Testis (tissue), 3 donors: ENCODE results near the gene TMCO1. TPM values are rescaled to one million over a fixed set of nuclear protein-coding genes. Genes with fewer than 3 reads are reported as not detected.
"Not testable (repeated sequence)": the region's sequence is repeated elsewhere in the genome, so short reads cannot be mapped to it uniquely, and the experiment has no call there.

Experiments
- DNase-seq: peaks from one replicate; pipeline ENCODE4 v3.0.0-alpha.2; 2019
- H3K27ac ChIP-seq, 2 donors: fragments of 200-600 bp; sonication (generic); one replicate each; pipeline ENCODE4 v1.5.1; 2019
- H3K27me3 ChIP-seq: fragments of 200-600 bp; sonication (generic); one replicate; pipeline ENCODE4 v1.5.1; 2019
- H3K36me3 ChIP-seq: fragments of 200-600 bp; sonication (generic); one replicate; pipeline ENCODE4 v1.5.1; 2017; ENCODE audit warnings: low read depth; ENCODE audit errors: missing control alignments
- H3K4me1 ChIP-seq: fragments of 200-600 bp; sonication (generic); one replicate; pipeline ENCODE4 v1.5.1; 2019
- H3K4me3 ChIP-seq, 2 donors: fragments of 200-600 bp; sonication (generic); one replicate each; pipeline ENCODE4 v1.5.1; 2017 to 2019
- H3K9me3 ChIP-seq: fragments of 200-600 bp; sonication (generic); one replicate; pipeline ENCODE4 v1.5.1; 2017
- POLR2A ChIP-seq: fragments of 450-650 bp; IDR thresholded peaks from one replicate; pipeline ENCODE4 v1.6.1; 2017; ENCODE audit warnings: antibody characterized with exemption, mild to moderate bottlenecking, moderate library complexity
- WGBS, 2 donors: methylation state at CpG; one replicate each; pipeline ENCODE4 v1.1.5; 2018; 5-methylcytosine and 5-hydroxymethylcytosine counted together
- intact Hi-C: fragments of 100-400 bp; cut with DNase I; formaldehyde crosslinking; loops from one replicate; pipeline ENCODE4 v1.15.1; 2023; ENCODE audit warnings: low total_unique reads
- polyA plus RNA-seq: library from polyadenylated mRNA; stranded (reverse); fragments of 350-450 nt; fragmentation: Illumina TruSeq; extraction: RNeasy Lipid Tissue Mini Kit (QIAGEN cat#74804); gene quantifications from one replicate; pipeline ENCODE4 v1.2.3, GENCODE V29; 2014; ENCODE audit warnings: low read depth, low replicate concordance; ENCODE audit not compliant: insufficient read depth
- total RNA-seq, 2 donors: library from RNA; depleted of rRNA; stranded (reverse); fragments of >200 nt; gene quantifications; one replicate each; pipeline ENCODE4 v1.2.3, GENCODE V29; 2016
- TF ChIP-seq, protein P1 (sequence below), 3 experiments: fragments of 450-650 bp in 2 of 3; fragments of 200-600 bp in 1 of 3; sonication (generic) in 1 of 3; IDR thresholded peaks; one replicate each; pipeline ENCODE4 v1.5.1; 2016 to 2019; ENCODE audit warnings: antibody characterized with exemption in 3 of 3, mild to moderate bottlenecking in 2 of 3, moderate library complexity in 1 of 3

Gene TMCO1
- total and polyA plus RNA-seq, 3 donors from 2014 or later = 97.5 to 195 (median 114) TPM

DNA sequence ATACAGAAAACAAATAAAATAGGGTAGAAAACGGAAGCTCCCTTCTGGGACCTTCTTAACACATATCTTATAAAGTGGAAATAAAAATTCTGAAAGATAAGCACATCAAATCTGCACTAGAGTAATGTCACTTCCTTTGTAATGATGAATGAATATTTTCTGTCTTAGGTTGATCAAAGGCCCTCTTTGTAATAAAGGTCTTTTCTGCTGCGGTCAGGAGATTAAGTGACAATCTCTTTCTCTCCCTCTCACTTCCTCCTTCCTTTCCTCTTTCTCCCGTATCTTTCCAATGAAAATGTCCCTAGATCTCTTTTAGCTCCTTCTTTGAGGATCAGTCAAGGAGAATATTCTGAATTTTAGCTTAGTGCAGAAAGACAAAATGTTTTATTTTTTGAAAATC, 33.8 kb downstream of the TMCO1 start:
- Histone ChIP-seq H3K27ac (no peak overlapping the region), H3K9me3 (no peaks in the 10 kb centered on the region), H3K4me1 (no peaks in the 10 kb centered on the region), H3K27me3 (no peaks in the 10 kb centered on the region), H3K4me3 (no peak overlapping the region), H3K36me3 (no peaks in the 10 kb centered on the region)
- DNase-seq = no peak
- TF ChIP-seq, protein P1, sequence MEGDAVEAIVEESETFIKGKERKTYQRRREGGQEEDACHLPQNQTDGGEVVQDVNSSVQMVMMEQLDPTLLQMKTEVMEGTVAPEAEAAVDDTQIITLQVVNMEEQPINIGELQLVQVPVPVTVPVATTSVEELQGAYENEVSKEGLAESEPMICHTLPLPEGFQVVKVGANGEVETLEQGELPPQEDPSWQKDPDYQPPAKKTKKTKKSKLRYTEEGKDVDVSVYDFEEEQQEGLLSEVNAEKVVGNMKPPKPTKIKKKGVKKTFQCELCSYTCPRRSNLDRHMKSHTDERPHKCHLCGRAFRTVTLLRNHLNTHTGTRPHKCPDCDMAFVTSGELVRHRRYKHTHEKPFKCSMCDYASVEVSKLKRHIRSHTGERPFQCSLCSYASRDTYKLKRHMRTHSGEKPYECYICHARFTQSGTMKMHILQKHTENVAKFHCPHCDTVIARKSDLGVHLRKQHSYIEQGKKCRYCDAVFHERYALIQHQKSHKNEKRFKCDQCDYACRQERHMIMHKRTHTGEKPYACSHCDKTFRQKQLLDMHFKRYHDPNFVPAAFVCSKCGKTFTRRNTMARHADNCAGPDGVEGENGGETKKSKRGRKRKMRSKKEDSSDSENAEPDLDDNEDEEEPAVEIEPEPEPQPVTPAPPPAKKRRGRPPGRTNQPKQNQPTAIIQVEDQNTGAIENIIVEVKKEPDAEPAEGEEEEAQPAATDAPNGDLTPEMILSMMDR (IDR thresholded peaks at IDR 0.05) = no peak
- TF ChIP-seq POLR2A = no peak
- WGBS, 2 donors = 73 to 82% methylated on average over 3 of the region's 3 CpGs
- intact Hi-C loops = no loop called here

DNA sequence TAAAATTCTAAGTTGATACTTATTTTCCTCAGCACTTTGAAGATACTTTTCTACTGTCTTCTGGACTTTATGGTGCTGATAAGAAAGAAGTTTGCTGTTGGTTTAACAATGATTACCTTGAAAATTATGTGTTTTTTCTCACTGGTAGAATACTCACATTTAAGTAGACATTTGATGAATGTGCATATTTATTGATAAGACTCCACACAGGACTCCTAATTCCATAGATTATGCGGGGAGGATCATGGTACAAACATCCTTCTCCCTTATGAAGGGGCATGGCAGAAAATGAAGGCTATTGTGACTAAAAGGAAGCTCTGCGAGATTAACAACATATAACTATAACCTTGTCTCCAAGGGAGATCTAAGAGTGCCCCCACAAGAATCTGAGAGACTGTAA, 41.8 kb downstream of the TMCO1 start:
- intact Hi-C loops = no loop called here
- H3K4me1 ChIP-seq = no peaks in the 10 kb centered on the region

DNA sequence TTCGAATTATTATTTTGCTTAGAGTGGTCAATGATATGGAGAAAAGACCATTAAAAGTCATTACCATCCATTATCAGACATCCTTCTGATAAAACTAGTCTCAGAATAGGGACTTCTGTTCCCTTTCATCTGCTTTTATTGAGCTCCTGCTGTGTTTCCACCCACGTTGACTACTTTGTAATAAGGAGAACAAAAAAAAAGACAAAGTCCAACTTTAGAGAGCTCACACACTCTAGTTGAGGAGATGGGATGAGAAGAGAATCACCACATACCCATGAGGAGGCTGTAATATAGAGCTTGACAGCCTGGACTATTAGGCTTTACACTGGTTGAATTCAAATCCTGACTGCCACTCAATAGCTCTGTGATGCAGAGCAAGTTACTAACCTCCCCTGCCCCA, 42.5 kb downstream of the TMCO1 start:
- 91 to 92% methylated on average over 2 of the region's 2 CpGs for WGBS, 2 donors
- Histone ChIP-seq H3K27me3 (no peaks in the 10 kb centered on the region), H3K4me3 (no peak overlapping the region), H3K27ac (no peak overlapping the region), H3K4me1 (no peaks in the 10 kb centered on the region), H3K9me3 (no peaks in the 10 kb centered on the region), H3K36me3 (no peaks in the 10 kb centered on the region)
- no peak for DNase-seq
- intact Hi-C loops = no loop called here
- no peak for TF ChIP-seq POLR2A
- TF ChIP-seq, protein P1 (IDR thresholded peaks at IDR 0.05) = no peak

More for the DNA sequence above, 41.8 kb downstream of the TMCO1 start:
- Histone ChIP-seq H3K27me3 (no peaks in the 10 kb centered on the region), H3K36me3 (no peaks in the 10 kb centered on the region), H3K9me3 (no peaks in the 10 kb centered on the region), H3K27ac (no peak overlapping the region), H3K4me3 (no peak overlapping the region)
- 86 to 90% methylated on average over 2 of the region's 2 CpGs for WGBS, 2 donors
- TF ChIP-seq, protein P1 (IDR thresholded peaks at IDR 0.05) = no peak
- no peak for TF ChIP-seq POLR2A
- no peak for DNase-seq

DNA sequence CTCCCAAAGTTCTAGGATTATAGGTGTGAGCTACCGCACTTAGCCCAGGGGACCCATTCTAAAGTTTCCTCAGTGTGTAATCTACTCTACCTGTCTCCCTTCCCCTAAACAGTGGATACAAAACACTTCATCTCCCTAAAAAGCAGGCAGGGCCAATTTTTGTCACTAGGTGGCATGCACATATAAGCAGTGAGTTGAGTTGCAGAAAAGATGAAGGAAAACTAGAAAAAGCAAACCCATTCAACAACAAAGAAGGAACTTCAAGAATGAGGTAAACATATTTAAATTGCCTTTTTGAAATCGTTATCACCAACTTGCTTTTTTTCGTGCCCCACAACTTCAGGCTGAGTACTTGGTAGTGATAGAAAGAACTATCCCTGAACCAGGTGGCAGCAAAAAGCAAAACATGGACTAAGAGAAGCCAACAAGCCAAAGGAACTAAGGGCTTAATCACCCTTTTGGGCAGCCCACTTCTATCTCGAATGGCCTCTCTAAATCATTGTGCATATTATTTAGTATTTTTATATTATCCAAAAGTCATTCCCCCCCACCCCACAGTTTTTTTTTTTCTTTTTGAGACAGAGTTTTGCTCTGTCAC, 50.7 kb downstream of the TMCO1 start:
- DNase-seq = peak; percentile 78
- intact Hi-C loops = no loop called here
- TF ChIP-seq POLR2A = no peak
- TF ChIP-seq, protein P1 (IDR thresholded peaks at IDR 0.05) = peak; percentile 47 to 57 (median 53)
- no peak overlapping the region for H3K27ac ChIP-seq
- H3K27me3 ChIP-seq = no peaks in the 10 kb centered on the region
- no peaks in the 10 kb centered on the region for H3K9me3 ChIP-seq
- no peak overlapping the region for H3K4me3 ChIP-seq
- peaks cover 4% of the 10 kb centered on the region for H3K4me1 ChIP-seq
- H3K36me3 ChIP-seq = no peaks in the 10 kb centered on the region
- 44 to 50% methylated on average over 4 of the region's 4 CpGs for WGBS, 2 donors

DNA sequence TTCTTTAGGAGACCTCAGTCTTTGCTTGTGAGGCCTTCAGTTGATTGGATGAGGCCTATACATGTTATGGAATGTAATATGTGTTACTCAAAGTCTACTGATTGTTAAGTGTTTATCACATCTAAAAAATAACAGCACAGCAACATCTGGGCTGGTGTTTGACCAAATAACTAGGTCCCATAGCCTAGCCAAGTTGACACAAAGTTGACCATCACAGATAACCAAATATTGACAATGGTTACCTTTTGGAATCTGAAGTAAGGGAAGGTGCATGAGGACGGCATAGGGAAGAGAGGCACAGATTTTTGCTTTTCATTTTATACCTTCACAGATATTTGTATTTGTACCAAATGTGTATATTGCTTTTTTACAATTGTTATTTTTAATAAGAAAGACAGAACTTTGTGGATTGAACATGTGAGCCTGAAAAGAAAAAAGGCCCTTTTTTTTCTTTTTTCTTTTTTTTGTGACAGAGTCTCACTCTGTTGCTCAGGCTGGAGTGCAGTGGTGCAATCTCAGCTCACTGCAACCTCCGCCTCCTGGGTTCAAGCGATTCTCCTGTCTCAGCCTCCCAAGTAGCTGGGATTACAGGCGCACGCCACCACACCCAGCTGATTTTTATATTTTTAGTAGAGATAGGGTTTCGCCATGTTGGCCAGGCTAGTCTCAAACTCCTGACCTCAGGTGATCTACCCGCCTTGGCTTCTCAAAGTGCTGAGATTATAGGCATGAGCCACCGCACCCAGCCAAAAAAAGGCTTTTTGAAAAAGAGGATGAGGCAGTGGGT, 52.2 kb downstream of the TMCO1 start:
- DNase-seq, intact Hi-C loops, H3K4me3 ChIP-seq, H3K36me3 ChIP-seq, H3K27ac ChIP-seq, H3K9me3 ChIP-seq, H3K27me3 ChIP-seq, H3K4me1 ChIP-seq: not testable (repeated sequence)
- 86 to 90% methylated on average over 8 of the region's 8 CpGs for WGBS, 2 donors
